Ascending aorta (tissue), 2 donors: ENCODE data around the gene TICRR. TPM values are rescaled to one million over a fixed set of nuclear protein-coding genes. Genes with fewer than 3 reads are reported as not detected.

Experiments
- DNase-seq, 2 donors: peaks; one replicate each; pipeline ENCODE4 v3.0.0-alpha.2; 2019; ENCODE audit warnings: low spot score in 2 of 2
- H3K27ac ChIP-seq, 2 donors: fragments of 200-600 bp; sonication (generic); one replicate each; pipeline ENCODE4 v1.5.1; 2016 to 2017; ENCODE audit warnings: mild to moderate bottlenecking in 1 of 2
- H3K27me3 ChIP-seq: fragments of 200-600 bp; sonication (generic); one replicate; pipeline ENCODE4 v1.5.1; 2017
- H3K36me3 ChIP-seq, 2 donors: fragments of 200-600 bp; sonication (generic); one replicate each; pipeline ENCODE4 v1.5.1; 2016
- H3K4me1 ChIP-seq, 2 donors: fragments of 200-600 bp; sonication (generic); one replicate each; pipeline ENCODE4 v1.5.1; 2016 to 2017; ENCODE audit warnings: mild to moderate bottlenecking in 1 of 2
- H3K4me3 ChIP-seq, 2 donors: fragments of 200-600 bp; sonication (generic); one replicate each; pipeline ENCODE4 v1.5.1; 2016 to 2017; ENCODE audit warnings: mild to moderate bottlenecking in 1 of 2
- H3K9me3 ChIP-seq, 2 donors: fragments of 200-600 bp; sonication (generic); one replicate each; pipeline ENCODE4 v1.5.1; 2016
- intact Hi-C: fragments of 100-400 bp; cut with DNase I; formaldehyde crosslinking; loops from one replicate; pipeline ENCODE4 v1.15.1; 2023
- total RNA-seq: library from RNA; depleted of rRNA; stranded (reverse); fragments of >200 nt; gene quantifications from one replicate; pipeline ENCODE4 v1.1.0, GENCODE V29; 2016
- TF ChIP-seq, protein P1 (sequence below), 3 experiments: fragments of 200-600 bp in 2 of 3; fragments of 450-650 bp in 1 of 3; sonication (generic) in 2 of 3; IDR thresholded peaks; one replicate each; pipeline ENCODE4 v1.5.1; 2016 to 2019; ENCODE audit warnings: antibody characterized with exemption in 3 of 3, mild to moderate bottlenecking in 1 of 3, moderate library complexity in 1 of 3

The TICRR gene
- total RNA-seq, 1 donor from 2014 or later, result not detected

DNA sequence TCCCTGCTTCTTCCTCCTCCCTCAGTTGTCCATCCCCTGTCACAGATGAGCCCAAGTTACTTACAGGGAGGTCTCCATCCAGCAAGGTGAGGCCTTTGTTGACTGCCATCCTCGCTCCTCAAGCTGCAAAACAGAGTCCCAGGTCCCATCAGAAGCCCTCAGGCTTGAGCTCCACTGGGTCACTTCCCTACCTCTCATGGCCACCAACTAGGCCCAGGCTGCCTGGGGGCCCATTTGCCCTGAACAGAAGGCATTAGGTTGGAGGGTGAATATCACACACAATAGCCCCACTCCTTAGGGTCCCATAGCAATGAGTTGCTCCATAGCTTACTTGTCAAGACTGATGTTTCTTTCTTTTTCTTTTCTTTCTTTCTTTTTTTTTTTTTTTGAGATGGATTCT lies 102.1 kb downstream of the TICRR start:
- Histone ChIP-seq H3K27ac (no peak overlapping the region), H3K27me3 (no peaks in the 10 kb centered on the region), H3K4me3 (no peak overlapping the region), H3K4me1 (peaks cover 10 to 43% of the 10 kb centered on the region in 2 donors), H3K9me3 (no peaks in the 10 kb centered on the region), H3K36me3 (no peaks in the 10 kb centered on the region)
- intact Hi-C loops, result loop anchor here (10.0 kb wide), 1 partner anchor 217 kb away; the partner anchor contains the start of gene AP3S2
- TF ChIP-seq, protein P1, sequence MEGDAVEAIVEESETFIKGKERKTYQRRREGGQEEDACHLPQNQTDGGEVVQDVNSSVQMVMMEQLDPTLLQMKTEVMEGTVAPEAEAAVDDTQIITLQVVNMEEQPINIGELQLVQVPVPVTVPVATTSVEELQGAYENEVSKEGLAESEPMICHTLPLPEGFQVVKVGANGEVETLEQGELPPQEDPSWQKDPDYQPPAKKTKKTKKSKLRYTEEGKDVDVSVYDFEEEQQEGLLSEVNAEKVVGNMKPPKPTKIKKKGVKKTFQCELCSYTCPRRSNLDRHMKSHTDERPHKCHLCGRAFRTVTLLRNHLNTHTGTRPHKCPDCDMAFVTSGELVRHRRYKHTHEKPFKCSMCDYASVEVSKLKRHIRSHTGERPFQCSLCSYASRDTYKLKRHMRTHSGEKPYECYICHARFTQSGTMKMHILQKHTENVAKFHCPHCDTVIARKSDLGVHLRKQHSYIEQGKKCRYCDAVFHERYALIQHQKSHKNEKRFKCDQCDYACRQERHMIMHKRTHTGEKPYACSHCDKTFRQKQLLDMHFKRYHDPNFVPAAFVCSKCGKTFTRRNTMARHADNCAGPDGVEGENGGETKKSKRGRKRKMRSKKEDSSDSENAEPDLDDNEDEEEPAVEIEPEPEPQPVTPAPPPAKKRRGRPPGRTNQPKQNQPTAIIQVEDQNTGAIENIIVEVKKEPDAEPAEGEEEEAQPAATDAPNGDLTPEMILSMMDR (IDR thresholded peaks at IDR 0.05), result no peak
- no peak for DNase-seq

Other genes starting within 250 kb of the TICRR start
- 69.1 TPM for gene POLG, start 240.6 kb upstream of the TICRR start, total RNA-seq
- gene RHCG, start 78.9 kb upstream of the TICRR start, total RNA-seq, result 0.43 TPM
- 39.1 TPM for gene KIF7, start 80.0 kb downstream of the TICRR start, total RNA-seq
- gene PLIN1, start 103.9 kb downstream of the TICRR start, total RNA-seq, result 39.3 TPM
- gene PEX11A, start 115.3 kb downstream of the TICRR start, total RNA-seq, result 34.2 TPM
- gene WDR93, start 115.3 kb downstream of the TICRR start, total RNA-seq, result not detected
- 0.85 TPM for gene MESP1, start 175.8 kb downstream of the TICRR start, total RNA-seq
- not detected for gene MESP2, start 200.9 kb downstream of the TICRR start, total RNA-seq
- gene ANPEP, start 239.4 kb downstream of the TICRR start, total RNA-seq, result 48.2 TPM